ENCODE data around the gene PRR5.
A peak's percentile ranks its signal among the peaks of the same experiment; 100 is the strongest.

PRR5 gene

DNA sequence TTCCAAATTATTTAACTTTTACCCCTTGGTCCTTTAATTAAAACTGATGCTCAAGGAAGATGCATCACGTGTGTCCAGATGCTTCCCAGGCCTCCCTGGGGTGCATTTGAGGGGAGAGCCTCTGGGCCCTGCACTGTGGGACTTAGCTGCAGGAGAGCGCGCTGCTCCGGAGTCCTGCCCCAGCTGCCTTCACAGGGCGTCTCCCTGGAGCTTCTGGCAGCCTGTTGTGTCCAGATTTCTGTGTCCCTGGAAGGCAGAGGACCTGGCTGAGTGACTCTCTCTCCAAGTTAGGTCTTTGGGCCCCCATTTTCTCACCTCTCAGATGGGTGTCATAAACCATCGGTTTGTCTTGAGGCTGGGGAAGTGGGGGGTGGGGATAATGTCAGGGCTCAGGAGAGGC, 53.4 kb downstream of the PRR5 start:
- no peaks in the 10 kb centered on the region for H3K9me3 ChIP-seq (ENCODE audit: severe bottlenecking)
- 0 out of 2 replicates have a peak, but pooled peaks cover 2% of the 10 kb centered on the region for H3K36me3 ChIP-seq (ENCODE audit: low read depth)
- DNase-seq (ENCODE audit: low spot score) (no peak), ATAC-seq (ENCODE audit: low read depth) (no peak)
- no peak overlapping the region for H3K4me3 ChIP-seq (ENCODE audit: severe bottlenecking)
- peak overlapping the region; percentile 58 for H3K27ac ChIP-seq (ENCODE audit: poor library complexity, severe bottlenecking)
- TF ChIP-seq, protein P1, sequence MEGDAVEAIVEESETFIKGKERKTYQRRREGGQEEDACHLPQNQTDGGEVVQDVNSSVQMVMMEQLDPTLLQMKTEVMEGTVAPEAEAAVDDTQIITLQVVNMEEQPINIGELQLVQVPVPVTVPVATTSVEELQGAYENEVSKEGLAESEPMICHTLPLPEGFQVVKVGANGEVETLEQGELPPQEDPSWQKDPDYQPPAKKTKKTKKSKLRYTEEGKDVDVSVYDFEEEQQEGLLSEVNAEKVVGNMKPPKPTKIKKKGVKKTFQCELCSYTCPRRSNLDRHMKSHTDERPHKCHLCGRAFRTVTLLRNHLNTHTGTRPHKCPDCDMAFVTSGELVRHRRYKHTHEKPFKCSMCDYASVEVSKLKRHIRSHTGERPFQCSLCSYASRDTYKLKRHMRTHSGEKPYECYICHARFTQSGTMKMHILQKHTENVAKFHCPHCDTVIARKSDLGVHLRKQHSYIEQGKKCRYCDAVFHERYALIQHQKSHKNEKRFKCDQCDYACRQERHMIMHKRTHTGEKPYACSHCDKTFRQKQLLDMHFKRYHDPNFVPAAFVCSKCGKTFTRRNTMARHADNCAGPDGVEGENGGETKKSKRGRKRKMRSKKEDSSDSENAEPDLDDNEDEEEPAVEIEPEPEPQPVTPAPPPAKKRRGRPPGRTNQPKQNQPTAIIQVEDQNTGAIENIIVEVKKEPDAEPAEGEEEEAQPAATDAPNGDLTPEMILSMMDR (IDR thresholded peaks at IDR 0.05; ENCODE audit: poor library complexity, severe bottlenecking): no peak
- H3K4me1 ChIP-seq (ENCODE audit: insufficient read depth, poor library complexity, severe bottlenecking): peaks cover 32% of the 10 kb centered on the region
- no peaks in the 10 kb centered on the region for H3K27me3 ChIP-seq (ENCODE audit: insufficient read depth, poor library complexity, severe bottlenecking)

DNA sequence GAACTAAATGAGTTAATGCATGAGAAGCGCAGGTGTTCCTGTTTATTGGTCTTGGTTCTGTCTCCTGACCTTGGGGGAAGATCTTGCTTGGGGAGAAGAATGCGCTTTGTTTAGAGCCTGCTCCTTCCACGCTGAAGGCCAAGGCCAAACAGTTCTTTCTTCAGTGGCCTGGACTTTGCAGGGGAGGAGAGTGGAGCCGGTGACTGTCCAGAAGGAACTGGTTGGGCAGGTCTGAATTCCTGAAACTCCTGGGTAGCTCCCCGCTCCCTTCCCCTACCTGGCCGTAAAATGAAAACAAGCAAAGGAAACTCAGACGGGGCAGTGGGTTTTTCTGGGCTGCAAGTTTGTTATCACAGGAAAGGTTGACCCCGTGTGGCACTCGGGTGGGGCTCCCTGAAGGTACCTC, 54.0 kb downstream of the PRR5 start:
- no peaks in the 10 kb centered on the region for H3K27me3 ChIP-seq (ENCODE audit: insufficient read depth, poor library complexity, severe bottlenecking)
- 0 out of 2 replicates have a peak, but pooled peaks cover 2% of the 10 kb centered on the region for H3K36me3 ChIP-seq (ENCODE audit: low read depth)
- peak overlapping the region; percentile 58 for H3K27ac ChIP-seq (ENCODE audit: poor library complexity, severe bottlenecking)
- no peaks in the 10 kb centered on the region for H3K9me3 ChIP-seq (ENCODE audit: severe bottlenecking)
- H3K4me3 ChIP-seq (ENCODE audit: severe bottlenecking): no peak overlapping the region
- peak; percentile 74 for ATAC-seq (ENCODE audit: low read depth)
- H3K4me1 ChIP-seq (ENCODE audit: insufficient read depth, poor library complexity, severe bottlenecking): peaks cover 32% of the 10 kb centered on the region
- DNase-seq (ENCODE audit: low spot score): no peak
- TF ChIP-seq, protein P1 (IDR thresholded peaks at IDR 0.05; ENCODE audit: poor library complexity, severe bottlenecking): no peak

DNA sequence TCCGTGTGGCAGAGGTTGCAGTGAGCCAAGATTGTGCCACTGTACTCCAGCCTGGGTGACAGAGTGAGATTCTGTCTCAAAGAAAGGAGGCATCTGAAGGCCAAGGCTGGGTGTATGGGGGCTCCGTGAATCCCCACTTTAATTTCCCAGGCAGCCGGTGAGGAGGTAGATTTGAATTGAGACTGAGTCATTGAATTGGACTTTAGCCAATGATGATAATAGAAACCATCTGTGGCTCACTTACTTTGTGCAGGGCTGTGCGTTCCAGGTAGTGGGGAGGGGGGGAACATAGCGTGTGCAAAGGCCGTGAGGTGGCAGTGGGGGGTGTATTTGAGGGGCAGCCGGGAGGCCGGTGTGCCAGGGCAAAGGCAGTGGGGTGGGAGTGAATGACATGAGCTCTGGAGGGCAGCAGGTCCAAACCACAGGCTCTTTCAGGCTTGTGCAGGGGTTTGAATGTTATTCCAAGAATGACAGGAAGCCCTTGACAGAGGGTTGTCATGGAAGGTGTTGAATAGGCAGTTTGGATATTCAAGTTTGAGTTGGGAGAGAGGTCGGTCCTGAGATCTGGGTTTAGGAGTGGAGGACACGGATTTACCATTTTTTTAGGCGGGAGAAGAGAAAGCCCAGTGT, 56.5 kb downstream of the PRR5 start:
- Histone ChIP-seq H3K27me3 (ENCODE audit: insufficient read depth, poor library complexity, severe bottlenecking) (no peaks in the 10 kb centered on the region), H3K36me3 (ENCODE audit: low read depth) (0 out of 2 replicates have a peak, but pooled peaks cover 2% of the 10 kb centered on the region), H3K4me1 (ENCODE audit: insufficient read depth, poor library complexity, severe bottlenecking) (peaks cover 32% of the 10 kb centered on the region), H3K4me3 (ENCODE audit: severe bottlenecking) (no peak overlapping the region), H3K27ac (ENCODE audit: poor library complexity, severe bottlenecking) (no peak overlapping the region), H3K9me3 (ENCODE audit: severe bottlenecking) (no peaks in the 10 kb centered on the region)
- DNase-seq (ENCODE audit: low spot score) (no peak), ATAC-seq (ENCODE audit: low read depth) (peak; percentile 52)
- TF ChIP-seq, protein P1 (IDR thresholded peaks at IDR 0.05; ENCODE audit: poor library complexity, severe bottlenecking): no peak

DNA sequence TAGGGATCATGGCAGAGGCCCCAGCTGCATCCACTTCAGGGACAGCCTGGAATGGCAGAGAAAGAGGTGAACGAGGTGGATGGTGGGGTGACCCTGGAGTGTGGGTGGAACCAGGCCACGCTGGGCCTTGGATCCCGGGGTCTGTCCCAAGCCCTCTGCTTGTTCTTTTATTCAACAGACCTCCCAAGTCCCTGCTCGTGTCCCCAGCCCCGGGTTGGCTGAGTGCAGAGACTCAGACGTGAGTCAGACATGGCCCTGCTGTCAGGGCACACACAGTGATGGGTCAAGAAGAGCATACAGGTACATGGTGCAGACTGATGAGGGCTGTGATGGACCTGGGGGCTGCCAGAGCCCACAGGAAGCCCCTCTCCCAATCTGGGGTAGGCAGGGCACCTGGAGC, 57.0 kb downstream of the PRR5 start:
- no peak for ATAC-seq (ENCODE audit: low read depth)

More for the DNA sequence above, 57.0 kb downstream of the PRR5 start:
- Histone ChIP-seq H3K27me3 (ENCODE audit: insufficient read depth, poor library complexity, severe bottlenecking) (no peaks in the 10 kb centered on the region), H3K36me3 (ENCODE audit: low read depth) (0 out of 2 replicates have a peak, but pooled peaks cover 2% of the 10 kb centered on the region), H3K27ac (ENCODE audit: poor library complexity, severe bottlenecking) (no peak overlapping the region), H3K9me3 (ENCODE audit: severe bottlenecking) (no peaks in the 10 kb centered on the region), H3K4me1 (ENCODE audit: insufficient read depth, poor library complexity, severe bottlenecking) (peaks cover 27% of the 10 kb centered on the region), H3K4me3 (ENCODE audit: severe bottlenecking) (no peak overlapping the region)
- TF ChIP-seq, protein P1 (IDR thresholded peaks at IDR 0.05; ENCODE audit: poor library complexity, severe bottlenecking): no peak
- DNase-seq (ENCODE audit: low spot score): no peak

Measured in RWPE2 (cell line).